ENCODE data around the gene LY86.

GRCh38 chr6:6604015-6604414, 15.5 kb downstream of the LY86 start:
- TF ChIP-seq CTCF (IDR thresholded peaks at IDR 0.05) (no peak), EZH2 (IDR thresholded peaks at IDR 0.05; ENCODE audit: borderline replicate concordance, insufficient read depth, low read depth, low read length, poor library complexity, severe bottlenecking) (no peak)

Data from B cell (primary cell).